ENCODE data around the gene CXCL5.

- no peak for TF ChIP-seq CTCF (IDR thresholded peaks at IDR 0.05)
- TF ChIP-seq POLR2AphosphoS5 (IDR thresholded peaks at IDR 0.05; ENCODE audit: low read depth, low read length) = no peak
- TF ChIP-seq, protein P1, sequence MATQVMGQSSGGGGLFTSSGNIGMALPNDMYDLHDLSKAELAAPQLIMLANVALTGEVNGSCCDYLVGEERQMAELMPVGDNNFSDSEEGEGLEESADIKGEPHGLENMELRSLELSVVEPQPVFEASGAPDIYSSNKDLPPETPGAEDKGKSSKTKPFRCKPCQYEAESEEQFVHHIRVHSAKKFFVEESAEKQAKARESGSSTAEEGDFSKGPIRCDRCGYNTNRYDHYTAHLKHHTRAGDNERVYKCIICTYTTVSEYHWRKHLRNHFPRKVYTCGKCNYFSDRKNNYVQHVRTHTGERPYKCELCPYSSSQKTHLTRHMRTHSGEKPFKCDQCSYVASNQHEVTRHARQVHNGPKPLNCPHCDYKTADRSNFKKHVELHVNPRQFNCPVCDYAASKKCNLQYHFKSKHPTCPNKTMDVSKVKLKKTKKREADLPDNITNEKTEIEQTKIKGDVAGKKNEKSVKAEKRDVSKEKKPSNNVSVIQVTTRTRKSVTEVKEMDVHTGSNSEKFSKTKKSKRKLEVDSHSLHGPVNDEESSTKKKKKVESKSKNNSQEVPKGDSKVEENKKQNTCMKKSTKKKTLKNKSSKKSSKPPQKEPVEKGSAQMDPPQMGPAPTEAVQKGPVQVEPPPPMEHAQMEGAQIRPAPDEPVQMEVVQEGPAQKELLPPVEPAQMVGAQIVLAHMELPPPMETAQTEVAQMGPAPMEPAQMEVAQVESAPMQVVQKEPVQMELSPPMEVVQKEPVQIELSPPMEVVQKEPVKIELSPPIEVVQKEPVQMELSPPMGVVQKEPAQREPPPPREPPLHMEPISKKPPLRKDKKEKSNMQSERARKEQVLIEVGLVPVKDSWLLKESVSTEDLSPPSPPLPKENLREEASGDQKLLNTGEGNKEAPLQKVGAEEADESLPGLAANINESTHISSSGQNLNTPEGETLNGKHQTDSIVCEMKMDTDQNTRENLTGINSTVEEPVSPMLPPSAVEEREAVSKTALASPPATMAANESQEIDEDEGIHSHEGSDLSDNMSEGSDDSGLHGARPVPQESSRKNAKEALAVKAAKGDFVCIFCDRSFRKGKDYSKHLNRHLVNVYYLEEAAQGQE (IDR thresholded peaks at IDR 0.05; ENCODE audit: insufficient read depth in 1 of 2, low read depth in 2 of 2, low read length in 1 of 2) = no peak
- TF ChIP-seq SIN3A (IDR thresholded peaks at IDR 0.05; ENCODE audit: borderline replicate concordance, insufficient read depth, low read depth, low read length) = no peak
- TF ChIP-seq TCF7L2 (IDR thresholded peaks at IDR 0.05; ENCODE audit: low read depth, low read length) = no peak
These were observed 46.1 kb downstream of the CXCL5 start for GRCh38 chr4:73952352-73952751.

All from Panc1 (cell line).